Measurements from ENCODE around the gene ZNF146. TPM values are rescaled to one million over a fixed set of nuclear protein-coding genes. Genes with fewer than 3 reads are reported as not detected.
"Not testable (repeated sequence)": the region's sequence is repeated elsewhere in the genome, so short reads cannot be mapped to it uniquely, and the experiment has no call there.

Gene ZNF146
- total RNA-seq, 2 donors from 2014 or later = 46.9 to 83.6 TPM

DNA sequence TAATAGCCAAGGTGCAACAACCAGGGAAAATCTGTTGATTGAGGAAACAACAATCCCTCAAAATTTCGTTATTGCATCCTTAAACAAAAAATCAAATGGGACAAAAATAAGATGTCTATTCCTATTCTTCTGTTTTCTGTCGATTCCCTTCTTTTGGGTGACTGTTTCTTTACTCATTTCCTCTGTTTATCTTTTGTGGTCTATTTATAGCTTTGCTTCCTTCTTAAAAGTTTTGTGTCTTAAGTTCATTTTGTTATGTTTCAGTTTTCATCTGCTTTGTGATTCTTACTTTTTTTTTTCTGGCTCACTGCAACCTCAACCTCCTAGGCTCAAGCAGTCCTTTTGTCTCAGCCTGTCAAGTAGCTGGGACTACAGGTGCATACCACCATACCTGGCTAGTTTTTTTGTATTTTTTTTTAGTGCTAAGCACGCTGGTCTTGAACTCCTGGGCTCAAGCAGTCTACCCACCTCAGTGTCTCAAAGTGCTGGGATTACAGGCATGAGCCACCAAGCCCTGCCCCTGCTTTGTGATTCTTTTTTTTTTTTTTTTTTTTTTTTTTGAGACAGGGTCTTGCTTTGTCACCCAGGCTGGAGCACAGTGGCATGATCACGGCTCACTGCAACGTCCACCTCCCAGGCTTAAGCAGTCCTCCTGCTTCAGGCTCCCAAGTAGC lies 10.4 kb downstream of the ZNF146 start:
- DNase-seq (ENCODE audit: low spot score) = no peak
- no peaks in the 10 kb centered on the region for H3K4me1 ChIP-seq (replicated peaks)
- H3K9me3 ChIP-seq = no peaks in the 10 kb centered on the region
- H3K27ac ChIP-seq = no peak overlapping the region
- no peak overlapping the region for H3K4me3 ChIP-seq
- no peaks in the 10 kb centered on the region for H3K27me3 ChIP-seq (replicated peaks; ENCODE audit: insufficient read depth)
- TF ChIP-seq POLR2A (IDR thresholded peaks at IDR 0.05) (no peak), POLR2AphosphoS5 (IDR thresholded peaks at IDR 0.05) (no peak)
- TF ChIP-seq, protein P1, sequence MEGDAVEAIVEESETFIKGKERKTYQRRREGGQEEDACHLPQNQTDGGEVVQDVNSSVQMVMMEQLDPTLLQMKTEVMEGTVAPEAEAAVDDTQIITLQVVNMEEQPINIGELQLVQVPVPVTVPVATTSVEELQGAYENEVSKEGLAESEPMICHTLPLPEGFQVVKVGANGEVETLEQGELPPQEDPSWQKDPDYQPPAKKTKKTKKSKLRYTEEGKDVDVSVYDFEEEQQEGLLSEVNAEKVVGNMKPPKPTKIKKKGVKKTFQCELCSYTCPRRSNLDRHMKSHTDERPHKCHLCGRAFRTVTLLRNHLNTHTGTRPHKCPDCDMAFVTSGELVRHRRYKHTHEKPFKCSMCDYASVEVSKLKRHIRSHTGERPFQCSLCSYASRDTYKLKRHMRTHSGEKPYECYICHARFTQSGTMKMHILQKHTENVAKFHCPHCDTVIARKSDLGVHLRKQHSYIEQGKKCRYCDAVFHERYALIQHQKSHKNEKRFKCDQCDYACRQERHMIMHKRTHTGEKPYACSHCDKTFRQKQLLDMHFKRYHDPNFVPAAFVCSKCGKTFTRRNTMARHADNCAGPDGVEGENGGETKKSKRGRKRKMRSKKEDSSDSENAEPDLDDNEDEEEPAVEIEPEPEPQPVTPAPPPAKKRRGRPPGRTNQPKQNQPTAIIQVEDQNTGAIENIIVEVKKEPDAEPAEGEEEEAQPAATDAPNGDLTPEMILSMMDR (IDR thresholded peaks at IDR 0.05) = no peak
- peaks cover 5 to 10% of the 10 kb centered on the region in 2 donors for H3K36me3 ChIP-seq
- intact Hi-C loops (cut with DNase I) = no loop called here
- WGBS = 59% methylated on average over 4 of the region's 5 CpGs

DNA sequence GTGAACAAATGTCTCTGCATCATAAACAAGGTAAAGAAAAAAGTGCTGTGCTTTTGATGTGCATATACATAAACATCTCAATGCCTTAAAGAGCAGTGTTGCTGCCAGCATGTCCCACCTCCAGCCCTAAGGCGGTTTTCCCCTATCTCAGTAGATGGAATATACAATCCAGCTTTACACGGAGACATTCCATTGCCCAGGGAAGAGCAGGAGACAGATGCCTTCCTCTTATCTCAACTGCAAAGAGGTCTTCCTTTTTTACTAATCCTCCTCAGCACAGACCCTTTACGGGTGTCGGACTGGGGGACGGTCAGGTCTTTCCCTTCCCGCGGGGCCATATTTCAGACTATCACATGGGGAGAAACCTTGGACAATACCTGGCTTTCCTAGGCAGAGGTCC lies 18.7 kb downstream of the ZNF146 start:
- H3K4me1 ChIP-seq (replicated peaks); H3K27me3 ChIP-seq (replicated peaks; ENCODE audit: insufficient read depth); DNase-seq (ENCODE audit: low spot score); H3K9me3 ChIP-seq; H3K27ac ChIP-seq; intact Hi-C loops (cut with DNase I); H3K4me3 ChIP-seq: not testable (repeated sequence)
- WGBS = 92% methylated on average over 7 of the region's 7 CpGs
- H3K36me3 ChIP-seq = peaks cover 11 to 35% of the 10 kb centered on the region in 2 donors

GRCh38 chr19:36236304-36236945 lies 21.5 kb downstream of the ZNF146 start:
- Histone ChIP-seq H3K36me3 (peaks cover 7 to 26% of the 10 kb centered on the region in 2 donors), H3K27me3 (replicated peaks; ENCODE audit: insufficient read depth) (no peaks in the 10 kb centered on the region), H3K9me3 (no peaks in the 10 kb centered on the region), H3K4me3 (no peak overlapping the region), H3K4me1 (replicated peaks) (no peaks in the 10 kb centered on the region), H3K27ac (no peak overlapping the region)
- TF ChIP-seq POLR2A (IDR thresholded peaks at IDR 0.05) (no peak), POLR2AphosphoS5 (IDR thresholded peaks at IDR 0.05) (no peak)
- TF ChIP-seq, protein P1 (IDR thresholded peaks at IDR 0.05) = no peak
- 95% methylated on average over 6 of the region's 6 CpGs for WGBS
- intact Hi-C loops (cut with DNase I) = no loop called here
- no peak for DNase-seq (ENCODE audit: low spot score)

- Histone ChIP-seq H3K27ac (no peak overlapping the region), H3K27me3 (replicated peaks; ENCODE audit: insufficient read depth) (no peaks in the 10 kb centered on the region), H3K9me3 (no peaks in the 10 kb centered on the region), H3K36me3 (peaks cover 7 to 26% of the 10 kb centered on the region in 2 donors), H3K4me1 (replicated peaks) (no peaks in the 10 kb centered on the region), H3K4me3 (no peak overlapping the region)
- intact Hi-C loops (cut with DNase I) = no loop called here
- WGBS = 97% methylated on average over 3 of the region's 3 CpGs
- TF ChIP-seq POLR2AphosphoS5 (IDR thresholded peaks at IDR 0.05) (no peak), POLR2A (IDR thresholded peaks at IDR 0.05) (no peak)
- TF ChIP-seq, protein P1 (IDR thresholded peaks at IDR 0.05) = no peak
- no peak for DNase-seq (ENCODE audit: low spot score)
These were observed 22.0 kb downstream of the ZNF146 start for GRCh38 chr19:36236946-36237310.

- no peaks in the 10 kb centered on the region for H3K36me3 ChIP-seq
- no peak for DNase-seq (ENCODE audit: low spot score)
- WGBS = 82% methylated on average over 11 of the region's 11 CpGs
- H3K9me3 ChIP-seq = no peaks in the 10 kb centered on the region
- intact Hi-C loops (cut with DNase I) = no loop called here
- H3K27ac ChIP-seq = no peak overlapping the region
- H3K27me3 ChIP-seq (replicated peaks; ENCODE audit: insufficient read depth) = no peaks in the 10 kb centered on the region
- no peaks in the 10 kb centered on the region for H3K4me1 ChIP-seq (replicated peaks)
- no peak overlapping the region for H3K4me3 ChIP-seq
- TF ChIP-seq POLR2AphosphoS5 (IDR thresholded peaks at IDR 0.05) (no peak), POLR2A (IDR thresholded peaks at IDR 0.05) (no peak)
- TF ChIP-seq, protein P1 (IDR thresholded peaks at IDR 0.05) = no peak
These were observed 29.2 kb downstream of the ZNF146 start for GRCh38 chr19:36244066-36244465.

Data from prostate gland (tissue), 2 donors.